ENCODE data around the gene PAPPA2.

PAPPA2 gene

GRCh38 chr1:176539018-176539417 is 76.0 kb downstream of the PAPPA2 start:
- no peak for DNase-seq (ENCODE audit: low read depth)
- no peak for TF ChIP-seq CTCF (IDR thresholded peaks at IDR 0.05; ENCODE audit: insufficient read depth, low read depth, low read length, missing control alignments)
- no peak overlapping the region for H3K4me3 ChIP-seq (ENCODE audit: low read length)

GRCh38 chr1:176540428-176540827 is 77.5 kb downstream of the PAPPA2 start:
- DNase-seq (ENCODE audit: low read depth), result no peak
- no peak overlapping the region for H3K4me3 ChIP-seq (ENCODE audit: low read length)
- no peak for TF ChIP-seq CTCF (IDR thresholded peaks at IDR 0.05; ENCODE audit: insufficient read depth, low read depth, low read length, missing control alignments)

GRCh38 chr1:176541663-176542062 is 78.7 kb downstream of the PAPPA2 start:
- peak; percentile 40 for DNase-seq (ENCODE audit: low read depth)
- no peak overlapping the region for H3K4me3 ChIP-seq (ENCODE audit: low read length)
- no peak for TF ChIP-seq CTCF (IDR thresholded peaks at IDR 0.05; ENCODE audit: insufficient read depth, low read depth, low read length, missing control alignments)

- DNase-seq (ENCODE audit: low read depth), result no peak
- no peak overlapping the region for H3K4me3 ChIP-seq (ENCODE audit: low read length)
- TF ChIP-seq CTCF (IDR thresholded peaks at IDR 0.05; ENCODE audit: insufficient read depth, low read depth, low read length, missing control alignments), result no peak
Measured at GRCh38 chr1:176542352-176542751, 79.4 kb downstream of the PAPPA2 start.

- no peak overlapping the region for H3K4me3 ChIP-seq (ENCODE audit: low read length)
- no peak for DNase-seq (ENCODE audit: low read depth)
- no peak for TF ChIP-seq CTCF (IDR thresholded peaks at IDR 0.05; ENCODE audit: insufficient read depth, low read depth, low read length, missing control alignments)
Measured at GRCh38 chr1:176543360-176544129, 80.6 kb downstream of the PAPPA2 start.

- no peak overlapping the region for H3K4me3 ChIP-seq (ENCODE audit: low read length)
- TF ChIP-seq CTCF (IDR thresholded peaks at IDR 0.05; ENCODE audit: insufficient read depth, low read depth, low read length, missing control alignments), result no peak
- no peak for DNase-seq (ENCODE audit: low read depth)
Measured at GRCh38 chr1:176545034-176545639, 82.2 kb downstream of the PAPPA2 start.

Data from epithelial cell of esophagus (primary cell).